ENCODE results near the gene SPSB1.
A peak's percentile ranks its signal among the peaks of the same experiment; 100 is the strongest.

Gene SPSB1

DNA sequence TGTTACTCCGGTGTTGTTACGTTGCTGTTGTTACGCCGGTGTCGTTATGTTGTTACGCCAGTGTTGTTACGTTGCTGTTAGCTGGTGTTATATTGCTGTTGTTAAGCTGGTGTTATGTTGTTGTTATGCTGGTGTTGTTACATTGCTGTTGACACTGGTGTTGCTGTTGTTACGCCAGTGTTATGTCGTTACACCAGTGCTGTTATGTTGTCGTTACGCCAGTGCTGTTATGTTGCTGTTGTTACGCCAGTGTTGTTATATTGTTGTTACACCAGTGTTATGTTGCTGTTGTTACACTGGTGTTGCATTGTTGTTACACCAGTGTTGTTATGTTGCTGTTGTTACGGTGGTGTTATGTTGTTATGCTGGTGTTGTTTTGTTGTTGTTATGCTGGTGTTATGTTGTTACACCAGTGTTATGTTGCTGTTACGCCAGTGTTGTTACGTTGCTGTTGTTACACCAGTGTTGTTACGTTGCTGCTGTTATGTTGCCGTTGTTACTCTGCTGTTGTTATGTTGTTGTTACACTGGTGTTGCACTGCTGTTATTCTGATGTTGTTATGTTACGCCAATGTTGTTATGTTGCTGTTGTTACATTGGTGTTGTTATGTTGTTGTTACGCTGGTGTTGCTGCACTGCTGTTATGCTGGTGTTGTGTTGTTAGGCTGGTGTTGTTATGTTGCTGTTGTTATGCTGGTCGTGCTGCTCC lies 32.5 kb upstream of the SPSB1 start:
- no peak for DNase-seq

- no peak for DNase-seq
Observed at GRCh38 chr1:9261496-9261895, 31.2 kb upstream of the SPSB1 start.

DNA sequence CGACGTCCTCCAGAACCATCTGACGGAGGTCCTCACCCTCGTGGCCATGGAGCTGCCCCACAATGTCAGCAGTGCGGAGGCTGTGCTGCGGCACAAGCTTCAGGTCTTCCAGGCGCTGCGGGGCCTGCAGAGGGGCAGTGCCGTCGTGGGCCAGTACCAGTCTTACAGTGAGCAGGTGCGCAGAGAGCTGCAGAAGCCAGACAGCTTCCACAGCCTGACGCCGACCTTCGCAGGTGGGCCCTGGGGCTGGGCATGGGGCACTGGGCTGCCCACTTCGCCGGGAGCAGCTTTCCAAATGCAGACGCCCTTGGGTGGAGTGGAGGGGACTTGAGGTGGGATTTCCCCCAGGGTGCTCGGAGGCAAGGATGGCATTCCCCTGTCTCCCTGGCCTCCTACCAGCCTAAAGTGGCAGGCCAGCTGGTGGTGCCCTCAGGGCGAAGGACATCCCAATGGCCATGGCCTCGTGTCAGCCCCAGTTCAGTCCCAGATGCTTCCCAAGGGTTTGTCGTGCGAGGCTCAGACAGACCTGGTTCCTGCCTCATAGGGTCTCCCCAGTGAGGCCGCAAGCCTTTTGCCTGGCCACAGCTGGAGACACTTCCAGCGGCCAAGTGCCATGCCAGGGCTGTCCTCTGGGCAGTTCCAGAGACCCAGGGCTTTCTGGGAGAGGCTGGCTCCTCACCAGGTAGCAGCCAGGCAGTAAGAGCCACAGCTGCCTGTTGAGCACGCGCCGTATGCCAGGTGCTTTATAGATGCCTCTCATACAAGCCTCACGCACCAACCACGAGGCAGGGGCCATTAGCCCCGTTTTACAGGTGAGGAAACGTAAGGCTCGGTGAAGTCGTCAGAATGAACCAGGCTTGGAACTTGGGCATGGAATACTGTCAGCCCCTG lies 30.4 kb upstream of the SPSB1 start:
- DNase-seq, result no peak

GRCh38 chr1:9263276-9263855 lies 29.3 kb upstream of the SPSB1 start:
- no peak for DNase-seq

- DNase-seq, result no peak
Observed at GRCh38 chr1:9263984-9264872, 28.5 kb upstream of the SPSB1 start.

DNA sequence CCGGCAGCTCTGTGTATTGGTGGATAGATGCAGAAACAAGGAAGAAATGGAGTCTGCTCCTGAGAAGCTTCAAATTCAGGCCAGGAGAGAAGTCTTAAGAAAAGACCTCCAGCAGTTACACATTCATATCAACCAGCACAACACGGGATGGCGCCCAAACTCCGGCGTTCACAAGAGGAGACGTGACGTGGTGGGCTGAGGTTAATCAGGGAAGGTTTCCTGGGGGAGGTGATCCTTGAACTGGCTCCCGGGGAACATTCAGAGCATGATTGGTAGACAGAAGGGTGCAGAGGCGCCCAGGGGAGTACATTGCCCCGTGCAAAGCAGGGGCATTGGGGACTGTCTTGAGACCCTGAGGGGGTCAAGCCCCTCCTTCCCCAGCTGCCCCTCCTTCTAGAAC lies 27.7 kb upstream of the SPSB1 start:
- DNase-seq, result no peak

- no peak for DNase-seq
Observed at GRCh38 chr1:9265968-9266367, 26.7 kb upstream of the SPSB1 start.

- DNase-seq, result no peak
Observed at GRCh38 chr1:9267352-9267686, 25.4 kb upstream of the SPSB1 start.

- no peak for DNase-seq
Observed at GRCh38 chr1:9267827-9268581, 24.7 kb upstream of the SPSB1 start.

DNA sequence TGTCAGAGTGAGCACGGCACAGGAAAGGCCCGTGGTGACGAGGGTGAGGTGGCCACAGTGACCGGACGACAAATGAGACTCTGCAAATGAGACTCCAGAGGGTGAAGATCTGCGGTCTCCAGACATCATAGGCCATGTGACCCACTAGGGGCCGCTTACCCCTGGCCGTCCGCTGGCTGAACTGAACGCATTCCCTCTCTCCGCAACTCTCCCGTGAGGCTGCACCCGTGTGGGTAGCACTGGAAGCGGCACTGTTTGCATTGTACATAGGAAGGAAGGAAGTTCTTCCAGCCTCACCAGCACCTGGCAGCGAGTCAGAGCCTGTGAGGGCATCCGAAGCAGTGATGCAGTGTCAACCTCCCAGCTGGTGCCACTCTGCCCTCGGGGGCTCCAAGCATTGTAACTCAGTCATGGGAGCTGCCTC lies 23.6 kb upstream of the SPSB1 start:
- DNase-seq, result no peak

- DNase-seq, result no peak
Observed at GRCh38 chr1:9269721-9270120, 23.0 kb upstream of the SPSB1 start.

DNA sequence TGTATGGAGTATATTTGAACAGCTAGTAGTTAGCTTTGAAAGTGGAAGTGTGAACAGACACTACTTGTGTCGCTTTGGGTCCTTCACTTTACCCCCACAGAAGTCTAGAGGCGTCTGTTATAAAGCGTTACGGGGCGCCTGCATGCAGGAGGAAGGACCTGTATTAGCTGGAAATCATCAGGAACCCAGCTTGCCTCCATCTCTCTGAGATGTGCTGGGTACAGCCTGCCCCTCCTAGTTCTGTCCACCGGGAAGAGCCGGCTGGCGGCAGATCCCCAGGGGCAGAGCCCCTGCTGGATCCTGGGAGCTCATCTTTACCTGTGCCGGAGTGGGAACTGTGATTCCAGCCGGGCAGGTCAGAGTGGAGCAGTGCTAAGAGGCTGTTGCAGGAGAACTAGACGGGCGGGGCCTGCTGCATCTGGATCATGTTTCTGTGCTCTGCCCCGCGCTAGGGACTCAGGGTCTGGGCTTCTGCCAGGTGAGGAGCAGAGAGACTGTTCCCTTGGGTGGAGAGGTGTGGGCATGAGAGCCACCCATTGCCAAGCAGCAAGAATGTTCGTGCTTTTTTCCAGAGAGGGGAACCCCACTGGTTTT lies 22.3 kb upstream of the SPSB1 start:
- DNase-seq, result peak; percentile 26

DNA sequence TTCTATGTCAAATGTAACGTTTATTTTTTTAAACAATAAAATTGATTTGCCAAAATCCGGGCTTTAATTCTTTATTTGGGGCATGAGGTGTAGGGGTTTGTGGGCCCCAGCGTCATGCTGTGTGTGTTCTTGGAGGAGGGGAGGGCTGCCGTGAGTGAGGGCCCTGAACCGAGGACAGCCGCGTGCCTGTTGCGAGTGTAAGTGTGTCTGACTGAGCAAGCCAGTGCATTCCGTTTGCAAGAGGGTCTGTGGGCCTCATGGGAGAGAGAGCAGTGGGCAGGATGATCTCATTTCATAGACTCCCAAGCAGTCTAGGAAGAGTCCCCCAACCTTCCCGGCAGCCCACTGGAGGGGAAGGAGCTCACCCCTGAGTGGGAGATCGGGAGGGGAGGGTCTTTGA lies 21.4 kb upstream of the SPSB1 start:
- no peak for DNase-seq

DNA sequence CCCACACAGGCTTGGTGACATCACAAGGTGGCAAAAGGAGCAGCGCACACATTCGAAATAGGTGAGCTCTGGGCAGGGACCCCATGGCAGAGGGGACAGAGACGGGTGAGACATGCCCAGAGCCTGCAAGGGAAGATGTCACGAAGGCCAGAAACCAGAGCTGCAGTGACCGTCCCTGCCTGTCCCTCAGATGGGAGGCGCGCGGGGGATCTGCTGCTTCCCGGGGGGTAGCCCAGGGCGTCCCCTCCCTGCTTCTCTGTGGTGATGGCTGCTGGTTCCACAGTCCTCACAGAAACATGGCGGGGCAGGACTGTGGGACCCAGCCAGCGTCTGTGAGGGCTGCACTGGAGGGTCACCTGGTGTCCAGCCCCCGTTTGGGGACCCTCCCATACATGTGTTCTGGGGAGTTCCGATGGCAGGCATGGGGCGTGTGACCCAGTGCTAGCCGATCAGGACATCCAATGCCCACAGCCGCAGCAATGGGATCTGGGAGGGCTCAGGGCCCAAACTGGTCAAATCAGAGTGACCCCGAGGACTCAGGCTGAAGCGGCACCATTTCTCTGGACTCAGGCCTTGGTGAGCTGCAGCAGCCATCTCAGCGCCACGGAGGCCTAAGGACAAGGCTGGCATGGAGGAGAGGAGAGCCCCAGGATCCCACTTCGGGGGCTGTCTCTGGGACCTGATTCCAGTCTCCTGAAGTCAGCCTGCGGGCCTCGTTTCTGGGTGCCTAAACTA lies 20.7 kb upstream of the SPSB1 start:
- no peak for DNase-seq

DNA sequence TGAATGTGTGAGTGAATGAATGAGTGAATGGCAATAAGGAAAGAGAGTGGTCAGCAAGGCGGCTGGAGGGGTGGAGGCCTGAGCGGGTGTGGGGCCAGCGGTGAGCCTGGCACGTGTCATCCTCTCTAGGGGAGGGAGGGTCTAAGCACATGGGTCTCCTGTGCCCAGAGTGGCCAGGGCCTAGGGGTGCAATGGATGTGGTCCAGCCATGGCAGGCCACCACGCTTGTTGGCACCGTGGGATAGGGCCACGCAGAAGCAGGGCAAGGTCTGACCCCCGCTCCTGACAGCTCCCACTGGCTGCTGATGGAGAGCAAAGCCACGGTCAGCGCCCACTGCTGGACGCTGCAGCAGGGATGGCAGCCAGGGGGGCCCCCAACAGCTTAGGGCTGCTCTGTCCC lies 19.5 kb upstream of the SPSB1 start:
- no peak for DNase-seq

GRCh38 chr1:9275161-9275560 lies 17.5 kb upstream of the SPSB1 start:
- no peak for DNase-seq

GRCh38 chr1:9275567-9276034 lies 17.1 kb upstream of the SPSB1 start:
- no peak for DNase-seq

- DNase-seq, result no peak
Observed at GRCh38 chr1:9278116-9278515, 14.6 kb upstream of the SPSB1 start.

GRCh38 chr1:9278585-9279153 lies 14.0 kb upstream of the SPSB1 start:
- no peak for DNase-seq

DNA sequence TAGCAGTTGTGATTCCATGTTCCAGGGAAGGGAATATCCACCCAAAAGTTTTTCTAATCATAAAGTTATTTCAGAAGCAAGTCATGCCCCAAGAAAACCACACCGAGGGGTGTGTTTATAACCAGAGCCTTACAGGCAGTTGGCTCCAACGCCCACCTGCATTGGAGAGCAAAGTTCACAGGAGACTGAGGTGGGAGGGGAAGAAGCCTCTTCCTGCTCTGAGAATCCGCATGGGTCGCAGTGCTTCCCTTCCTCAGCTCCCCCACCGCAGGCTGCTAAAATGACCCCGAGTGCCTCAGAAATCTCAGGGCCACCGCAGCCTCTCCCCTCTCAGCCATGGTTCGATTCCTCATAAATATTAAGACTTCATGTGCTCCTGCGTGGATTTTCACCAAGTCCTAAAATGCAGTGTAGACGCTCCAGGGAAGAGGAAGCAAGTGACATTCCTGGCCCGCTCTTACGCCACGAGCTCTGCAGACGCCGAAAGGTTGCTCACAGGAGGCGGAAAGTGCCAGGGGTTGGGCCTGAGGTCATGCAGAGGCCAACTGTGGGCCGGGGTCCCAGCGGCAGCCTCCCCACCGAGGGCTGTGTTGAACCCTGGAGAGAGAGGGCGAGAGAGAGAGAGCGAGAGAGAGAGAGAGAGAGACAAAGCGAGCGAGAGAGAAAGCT lies 13.4 kb upstream of the SPSB1 start:
- no peak for DNase-seq
